ENCODE measurements around the gene HAUS8. TPM values are rescaled to one million over a fixed set of nuclear protein-coding genes. Genes with fewer than 3 reads are reported as not detected.

HAUS8 gene
- total and polyA plus RNA-seq, 2 of the 4 experiments (the other 2 are of a cell fraction), result 3.4 to 14.2 TPM

DNA sequence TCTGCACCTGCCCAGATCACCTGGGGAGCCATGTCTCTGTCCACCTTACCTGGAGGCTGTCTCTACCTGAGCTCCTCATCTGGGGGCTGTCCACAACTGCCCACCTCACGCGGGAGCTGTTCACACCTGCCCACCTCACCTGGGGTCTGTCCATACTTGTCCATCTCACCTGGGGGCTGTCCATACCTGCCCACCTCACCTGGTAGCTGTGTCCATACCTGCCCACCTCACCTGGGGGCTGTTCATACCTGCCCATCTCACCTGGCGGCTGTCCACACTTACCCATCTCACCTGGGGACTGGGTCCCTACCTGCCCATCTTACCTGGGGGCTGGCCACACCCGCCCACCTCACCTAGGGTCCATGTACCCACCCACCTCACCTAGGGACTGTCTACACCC lies 38.6 kb downstream of the HAUS8 start:
- no peaks in the 10 kb centered on the region for H3K9me3 ChIP-seq (ENCODE audit: control insufficient read depth, insufficient read depth, low read length)
- no peak overlapping the region for H2BK15ac ChIP-seq (ENCODE audit: low read depth, low read length)
- no peak overlapping the region for H3K4ac ChIP-seq (ENCODE audit: low read depth, low read length)
- peak overlapping the region; percentile 21 for H2AFZ ChIP-seq (replicated peaks; ENCODE audit: low read length, poor library complexity)
- no peak overlapping the region for H2BK20ac ChIP-seq (ENCODE audit: low read depth, low read length)
- no peaks in the 10 kb centered on the region; the same call in 1 of the 2 replicates for H3K27me3 ChIP-seq (ENCODE audit: control insufficient read depth, insufficient read depth, low read length)
- no peak for ATAC-seq (ENCODE audit: low read depth)
- BruUV-seq (replicated peaks), result no TSS peak
- no peaks in the 10 kb centered on the region for H3K36me3 ChIP-seq (ENCODE audit: control insufficient read depth, insufficient read depth, low read length)
- no peaks in the 10 kb centered on the region for H3K9me1 ChIP-seq (ENCODE audit: insufficient read depth, low read length)
- no peak overlapping the region for H3K4me2 ChIP-seq (ENCODE audit: low read depth, low read length)
- no peak for DNase-seq
- TF ChIP-seq POLR2A (IDR thresholded peaks at IDR 0.05; ENCODE audit: low read depth, low read length) (no peak), MXI1 (IDR thresholded peaks at IDR 0.05; ENCODE audit: borderline replicate concordance, low read depth, low read length) (no peak), NFE2L2 (IDR thresholded peaks at IDR 0.05; ENCODE audit: low read depth, low read length) (no peak)
- POLR2A ChIA-PET (ENCODE audit: unreplicated experiment), result no interaction called here
- H4K8ac ChIP-seq (ENCODE audit: low read depth in 2 of 2, low read length in 2 of 2), result no peak overlapping the region
- no peaks in the 10 kb centered on the region for H4K20me1 ChIP-seq (ENCODE audit: insufficient read depth, low read length)
- in situ Hi-C loops (cut with MboI; ENCODE audit: low sequenced_read_pairs), result no loop called here
- H2AK5ac ChIP-seq (ENCODE audit: low read depth, low read length), result no peak overlapping the region
- 55% methylated on average over 4 of the region's 4 CpGs; no CpG with 5 or more reads in 1 of the 2 experiments for WGBS, 2 experiments (ENCODE audit: extremely low coverage in 2 of 2, insufficient read length in 1 of 2)
- no peak overlapping the region for H3K14ac ChIP-seq (replicated peaks; ENCODE audit: low read depth, low read length)
- H3K4me1 ChIP-seq (ENCODE audit: control insufficient read depth, insufficient read depth, low read length), result no peaks in the 10 kb centered on the region
- H2AK9ac ChIP-seq (replicated peaks; ENCODE audit: low read depth, low read length, poor library complexity), result no peak overlapping the region
- dilution Hi-C loops (cut with HindIII; ENCODE audit: low sequenced_read_pairs, unreplicated experiment), result no loop called here
- H3K4me3 ChIP-seq (ENCODE audit: insufficient read depth, low read depth, low read length), result no peak overlapping the region
- no peak overlapping the region for H4K91ac ChIP-seq (ENCODE audit: insufficient read depth, low read depth, low read length)
- no peak overlapping the region for H3K56ac ChIP-seq (ENCODE audit: extremely low read depth, insufficient read depth, low read length)
- H3K9ac ChIP-seq (ENCODE audit: low read depth, low read length), result no peak overlapping the region
- H3K79me1 ChIP-seq (ENCODE audit: low read depth in 1 of 2, low read length in 2 of 2), result no peaks in the 10 kb centered on the region
- H3K23ac ChIP-seq (ENCODE audit: low read depth, low read length), result no peak overlapping the region
- CTCF ChIA-PET, result no interaction called here
- H3K27ac ChIP-seq (ENCODE audit: insufficient read depth, low read length), result no peak overlapping the region
- no peak overlapping the region for H2BK120ac ChIP-seq (ENCODE audit: low read depth, low read length)
- intact Hi-C loops (cut with micrococcal nuclease), result no loop called here
- H4K5ac ChIP-seq (ENCODE audit: low read depth, low read length), result no peak overlapping the region
- no peak overlapping the region for H2BK5ac ChIP-seq (ENCODE audit: low read depth, low read length, poor library complexity, severe bottlenecking)
- no peak overlapping the region for H3K18ac ChIP-seq (ENCODE audit: low read depth, low read length)
